BLaER1 (cell line): Measurements from ENCODE around the gene DLG2.

Experiments
- H3K27ac ChIP-seq: shearing (Covaris generic); formaldehyde crosslinking; 2 replicates; pipeline ENCODE4 v1.8.1; 2022
- H3K27me3 ChIP-seq: shearing (Covaris generic); formaldehyde crosslinking; 2 replicates; pipeline ENCODE4 v1.8.1; 2022
- H3K36me3 ChIP-seq: shearing (Covaris generic); formaldehyde crosslinking; 2 replicates; pipeline ENCODE4 v1.8.1; 2022
- H3K4me1 ChIP-seq: shearing (Covaris generic); formaldehyde crosslinking; 2 replicates; pipeline ENCODE4 v1.8.1; 2022
- H3K4me2 ChIP-seq: shearing (Covaris generic); formaldehyde crosslinking; 2 replicates; pipeline ENCODE4 v1.8.1; 2022
- H3K4me3 ChIP-seq: shearing (Covaris generic); formaldehyde crosslinking; 2 replicates; pipeline ENCODE4 v1.8.1; 2022
- H3K9ac ChIP-seq: shearing (Covaris generic); formaldehyde crosslinking; 2 replicates; pipeline ENCODE4 v1.8.1; 2022
- H3K9me3 ChIP-seq: shearing (Covaris generic); formaldehyde crosslinking; 2 replicates; pipeline ENCODE4 v1.8.1; 2022
- H4K20me1 ChIP-seq: shearing (Covaris generic); formaldehyde crosslinking; 2 replicates; pipeline ENCODE4 v1.8.1; 2022
- Cebpa-rat ChIP-seq: shearing (Covaris generic); IDR thresholded peaks from 2 replicates; pipeline ENCODE4 v1.8.1; 2022

DLG2 gene

DNA sequence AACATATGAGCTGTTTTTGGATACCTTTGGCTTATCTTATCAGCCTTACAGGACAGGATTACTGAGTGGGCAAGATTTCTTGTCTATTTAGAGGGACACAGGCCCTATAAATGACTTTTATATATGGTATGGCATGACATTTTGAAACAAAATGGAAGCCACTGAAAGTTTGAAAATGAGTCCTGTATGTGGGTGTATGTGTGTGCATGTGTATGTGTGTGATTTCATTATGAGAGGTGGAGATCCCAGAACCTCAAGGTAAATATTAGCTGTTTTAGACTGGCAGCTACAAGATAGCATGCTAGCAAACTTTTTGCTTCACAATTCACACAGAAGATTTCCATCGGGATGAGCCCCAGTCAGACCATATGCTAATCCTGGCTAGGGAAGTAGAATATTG, 1370.5 kb downstream of the DLG2 start:
- no peak overlapping the region for H3K4me3 ChIP-seq
- no peaks in the 10 kb centered on the region for H4K20me1 ChIP-seq
- H3K27me3 ChIP-seq: no peaks in the 10 kb centered on the region
- no peak overlapping the region for H3K4me2 ChIP-seq
- no peak overlapping the region for H3K9ac ChIP-seq
- no peaks in the 10 kb centered on the region for H3K4me1 ChIP-seq
- TF ChIP-seq Cebpa-rat: no peak
- no peak overlapping the region for H3K27ac ChIP-seq
- H3K9me3 ChIP-seq: no peaks in the 10 kb centered on the region
- H3K36me3 ChIP-seq: no peaks in the 10 kb centered on the region

DNA sequence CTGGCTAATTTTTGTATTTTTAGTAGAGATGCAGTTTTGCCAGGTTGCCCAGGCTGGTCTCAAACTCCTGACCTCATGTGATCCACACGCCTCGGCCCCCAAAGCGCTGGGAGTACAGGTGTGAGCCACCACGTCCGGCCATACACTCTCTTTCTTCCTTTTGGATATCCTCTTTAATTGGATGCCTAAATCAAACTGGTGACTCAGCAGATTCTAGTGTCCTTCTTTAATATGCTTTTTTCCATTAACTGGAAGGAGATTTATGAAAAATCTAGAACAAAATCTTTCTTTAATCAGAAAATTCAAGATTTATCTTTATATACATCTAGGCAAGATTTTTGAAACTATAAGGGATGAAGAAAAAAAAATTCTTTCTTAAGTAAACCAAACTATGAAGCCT, 1371.7 kb downstream of the DLG2 start:
- no peaks in the 10 kb centered on the region for H3K9me3 ChIP-seq
- H3K4me2 ChIP-seq: no peak overlapping the region
- no peak overlapping the region for H3K9ac ChIP-seq
- H3K36me3 ChIP-seq: no peaks in the 10 kb centered on the region
- no peaks in the 10 kb centered on the region for H3K27me3 ChIP-seq
- no peaks in the 10 kb centered on the region for H4K20me1 ChIP-seq
- no peak overlapping the region for H3K27ac ChIP-seq
- no peak for TF ChIP-seq Cebpa-rat
- H3K4me3 ChIP-seq: no peak overlapping the region
- no peaks in the 10 kb centered on the region for H3K4me1 ChIP-seq

DNA sequence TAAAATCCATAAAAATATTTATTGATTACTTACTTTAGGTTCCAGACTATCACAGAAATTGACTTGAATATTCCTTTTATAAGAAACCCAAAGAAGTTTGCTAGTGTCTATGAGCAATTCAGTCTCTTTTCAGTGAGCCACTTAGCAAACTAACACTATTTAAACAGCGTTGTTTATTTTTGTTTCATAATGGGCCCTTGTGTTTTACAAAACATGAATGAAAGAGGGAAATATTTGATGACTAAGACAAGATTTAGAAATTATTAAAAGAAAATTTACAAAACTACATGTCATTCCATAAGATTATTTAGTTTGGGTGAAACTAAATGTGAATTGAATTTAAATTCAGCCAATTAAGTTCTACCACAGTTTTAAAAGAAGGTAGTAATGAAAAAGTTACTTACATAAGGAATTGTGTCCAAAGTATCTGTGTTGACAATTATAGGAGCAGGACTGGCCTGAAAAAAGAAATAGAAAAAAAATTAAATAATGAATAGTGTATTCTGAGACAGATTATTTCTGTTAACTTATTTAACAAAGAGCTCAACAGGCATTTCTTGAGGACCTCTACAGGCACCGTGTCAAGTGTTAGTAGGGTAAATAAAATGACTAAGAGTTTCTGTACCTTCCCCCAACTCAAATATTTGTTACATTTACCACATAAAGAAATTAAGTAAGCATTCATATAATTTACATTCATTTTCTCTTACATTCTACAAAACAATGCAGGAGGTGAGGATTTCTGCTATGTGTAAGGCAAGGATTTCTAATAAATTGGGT, 1376.1 kb downstream of the DLG2 start:
- Histone ChIP-seq H3K9ac (no peak overlapping the region), H3K4me3 (no peak overlapping the region), H3K27ac (no peak overlapping the region), H3K36me3 (no peaks in the 10 kb centered on the region), H3K4me2 (no peak overlapping the region), H3K9me3 (no peaks in the 10 kb centered on the region), H3K27me3 (no peaks in the 10 kb centered on the region), H3K4me1 (no peaks in the 10 kb centered on the region), H4K20me1 (no peaks in the 10 kb centered on the region)
- TF ChIP-seq Cebpa-rat: no peak

DNA sequence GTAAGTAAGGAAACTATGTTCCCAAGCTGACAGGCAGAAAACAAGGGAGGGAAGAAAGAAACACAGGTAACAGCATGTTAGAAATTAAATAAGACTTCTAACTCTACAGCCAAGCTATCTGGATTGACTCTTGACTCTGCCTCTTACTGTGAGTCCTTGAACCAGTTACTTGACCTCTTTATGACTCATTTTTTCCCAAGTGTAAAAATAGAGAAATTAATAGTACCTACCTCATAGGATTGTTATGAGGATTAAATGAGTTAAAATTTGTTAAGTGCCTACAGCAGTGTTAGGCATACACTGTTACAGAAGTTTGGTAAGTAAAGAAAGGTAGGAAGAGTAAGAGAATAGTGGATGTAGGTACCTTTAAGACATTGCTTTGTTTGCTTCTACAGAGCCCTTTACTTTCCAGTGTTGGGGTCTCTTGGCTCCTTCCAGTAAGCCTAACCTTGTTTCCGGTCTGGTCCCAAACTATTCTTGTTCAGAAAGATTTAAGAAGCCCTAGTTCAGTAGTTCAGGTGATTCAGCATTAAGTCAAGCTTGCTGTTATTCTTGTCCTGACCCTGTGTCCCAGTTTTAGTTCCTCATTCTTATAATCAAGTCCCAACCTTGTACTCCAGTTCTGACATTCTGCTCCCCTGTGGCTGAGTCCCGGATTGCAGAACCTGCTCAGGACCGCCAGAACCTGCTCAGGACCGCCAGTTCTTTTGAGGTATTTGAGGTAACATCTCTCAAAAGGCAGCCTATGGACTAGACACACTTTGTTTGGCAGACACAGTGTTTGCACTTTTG, 1377.6 kb downstream of the DLG2 start:
- Histone ChIP-seq H3K4me3 (no peak overlapping the region), H3K27ac (no peak overlapping the region), H3K9ac (no peak overlapping the region), H3K36me3 (no peaks in the 10 kb centered on the region), H3K27me3 (no peaks in the 10 kb centered on the region), H4K20me1 (no peaks in the 10 kb centered on the region), H3K4me2 (no peak overlapping the region), H3K4me1 (no peaks in the 10 kb centered on the region), H3K9me3 (no peaks in the 10 kb centered on the region)
- no peak for TF ChIP-seq Cebpa-rat

DNA sequence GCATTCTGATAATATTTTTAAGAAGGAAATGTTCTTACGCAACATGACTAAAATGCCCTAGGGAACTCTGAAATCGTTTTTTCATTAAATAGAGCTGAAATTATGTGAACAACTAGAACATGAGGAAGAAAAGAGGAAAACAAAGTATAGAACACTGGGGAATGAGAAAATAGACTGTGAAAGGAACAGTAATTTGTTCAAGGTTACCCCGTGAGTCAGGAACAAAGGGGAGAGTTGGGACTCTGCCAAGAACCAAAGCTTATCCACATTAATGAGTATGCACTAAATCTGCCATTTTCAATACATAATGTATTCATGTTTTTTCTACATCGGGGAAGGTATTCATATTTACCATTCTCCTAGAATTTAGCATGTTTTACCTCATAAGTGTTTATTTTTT, 1379.2 kb downstream of the DLG2 start:
- TF ChIP-seq Cebpa-rat: no peak
- Histone ChIP-seq H3K4me2 (no peak overlapping the region), H3K36me3 (no peaks in the 10 kb centered on the region), H3K4me3 (no peak overlapping the region), H3K9ac (no peak overlapping the region), H3K9me3 (no peaks in the 10 kb centered on the region), H4K20me1 (no peaks in the 10 kb centered on the region), H3K4me1 (no peaks in the 10 kb centered on the region), H3K27me3 (no peaks in the 10 kb centered on the region), H3K27ac (no peak overlapping the region)

DNA sequence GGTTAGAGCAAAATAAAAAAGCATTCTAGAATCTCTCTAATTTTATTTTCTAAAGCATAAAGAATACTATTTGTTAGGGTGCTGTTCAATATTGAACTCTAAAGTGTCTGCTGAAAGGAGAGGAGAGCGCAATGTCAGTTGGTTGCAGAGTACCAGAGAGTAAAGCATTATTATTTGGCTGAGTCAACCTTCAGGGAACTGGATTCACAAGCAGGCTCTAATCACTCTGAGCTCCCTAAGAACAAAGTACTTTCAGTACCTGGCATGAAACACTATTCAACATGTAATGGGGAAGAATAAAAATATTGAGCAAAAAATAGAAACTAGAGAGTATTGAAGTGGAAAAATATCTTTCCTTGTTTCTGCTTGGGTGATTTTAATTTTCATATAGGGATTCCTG, 1380.0 kb downstream of the DLG2 start:
- TF ChIP-seq Cebpa-rat: no peak
- Histone ChIP-seq H3K9me3 (no peaks in the 10 kb centered on the region), H3K36me3 (no peaks in the 10 kb centered on the region), H4K20me1 (no peaks in the 10 kb centered on the region), H3K27me3 (no peaks in the 10 kb centered on the region), H3K4me2 (no peak overlapping the region), H3K4me1 (no peaks in the 10 kb centered on the region), H3K4me3 (no peak overlapping the region), H3K27ac (no peak overlapping the region), H3K9ac (no peak overlapping the region)

DNA sequence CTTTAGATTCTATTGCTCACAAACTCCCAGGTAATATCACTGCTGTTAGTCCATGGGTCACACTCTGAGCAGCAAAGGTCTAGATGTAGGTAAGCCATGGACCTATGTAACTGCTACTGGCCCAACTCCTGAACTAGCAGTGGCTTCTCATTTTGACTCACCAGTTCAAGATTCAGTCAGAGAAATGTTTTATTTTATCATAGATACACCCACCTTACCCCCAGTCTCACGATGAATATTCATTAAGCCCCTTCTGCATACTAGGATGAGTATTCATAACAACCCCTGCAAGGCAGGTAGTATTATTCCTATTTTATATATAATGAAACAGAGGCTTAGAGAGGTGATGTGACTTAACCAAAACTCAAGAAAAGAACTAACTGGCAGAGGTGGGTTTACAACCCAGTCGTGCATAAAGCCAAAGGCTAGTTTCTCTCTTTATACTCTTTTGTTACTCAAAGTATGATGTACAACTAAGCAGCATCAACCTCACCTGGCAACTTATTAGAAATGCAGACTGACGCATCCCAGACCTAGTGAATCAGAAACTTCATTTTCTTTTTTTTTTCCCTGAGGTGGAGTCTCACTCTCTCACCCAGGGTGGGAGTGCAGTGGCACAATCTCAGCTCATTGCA, 1383.4 kb downstream of the DLG2 start:
- no peak overlapping the region for H3K4me2 ChIP-seq
- no peaks in the 10 kb centered on the region for H3K9me3 ChIP-seq
- no peaks in the 10 kb centered on the region for H3K27me3 ChIP-seq
- H3K36me3 ChIP-seq: no peaks in the 10 kb centered on the region
- no peak overlapping the region for H3K9ac ChIP-seq
- TF ChIP-seq Cebpa-rat: no peak
- H3K4me1 ChIP-seq: no peaks in the 10 kb centered on the region
- H4K20me1 ChIP-seq: no peaks in the 10 kb centered on the region
- H3K27ac ChIP-seq: no peak overlapping the region
- H3K4me3 ChIP-seq: no peak overlapping the region

DNA sequence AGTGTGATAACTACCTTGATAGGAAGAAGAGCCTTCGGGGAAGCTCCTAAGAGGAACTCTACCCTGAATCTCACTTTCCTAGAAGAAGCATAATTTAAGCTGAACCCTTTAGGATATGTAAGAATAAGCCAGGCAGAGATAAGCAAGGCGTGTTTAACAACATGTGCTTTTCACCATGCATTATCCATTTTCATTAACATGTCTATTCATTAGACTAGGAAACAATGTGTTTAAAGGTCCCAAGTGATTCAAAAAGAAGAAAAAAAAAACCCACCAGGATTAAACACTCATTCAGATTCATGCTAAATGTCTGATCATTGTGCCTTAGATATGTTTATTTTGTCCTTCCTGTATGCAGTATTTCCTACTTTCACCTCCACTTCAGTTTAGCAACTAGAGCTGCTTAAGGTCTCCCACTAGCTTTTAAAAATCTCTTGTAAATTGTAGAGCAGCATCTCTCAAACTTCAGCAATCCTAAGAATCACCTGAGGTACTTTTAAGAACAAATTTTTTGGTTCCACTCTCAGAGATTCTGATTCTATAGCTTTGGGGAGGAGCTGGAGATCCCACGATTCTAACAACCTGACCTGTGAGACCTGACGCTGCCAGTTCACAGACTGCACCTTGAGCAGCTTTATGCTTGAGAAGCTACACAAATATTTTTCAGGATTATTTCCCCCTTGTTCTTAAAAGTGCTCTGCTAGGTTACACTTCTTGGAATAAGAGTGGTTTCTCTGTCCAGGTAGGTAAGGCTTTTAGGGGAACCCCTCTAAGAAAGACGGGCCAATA, 1385.6 kb downstream of the DLG2 start:
- Histone ChIP-seq H3K9ac (no peak overlapping the region), H4K20me1 (no peaks in the 10 kb centered on the region), H3K4me1 (no peaks in the 10 kb centered on the region), H3K4me3 (no peak overlapping the region), H3K36me3 (no peaks in the 10 kb centered on the region), H3K27me3 (no peaks in the 10 kb centered on the region), H3K27ac (no peak overlapping the region), H3K9me3 (no peaks in the 10 kb centered on the region), H3K4me2 (no peak overlapping the region)
- TF ChIP-seq Cebpa-rat: no peak

DNA sequence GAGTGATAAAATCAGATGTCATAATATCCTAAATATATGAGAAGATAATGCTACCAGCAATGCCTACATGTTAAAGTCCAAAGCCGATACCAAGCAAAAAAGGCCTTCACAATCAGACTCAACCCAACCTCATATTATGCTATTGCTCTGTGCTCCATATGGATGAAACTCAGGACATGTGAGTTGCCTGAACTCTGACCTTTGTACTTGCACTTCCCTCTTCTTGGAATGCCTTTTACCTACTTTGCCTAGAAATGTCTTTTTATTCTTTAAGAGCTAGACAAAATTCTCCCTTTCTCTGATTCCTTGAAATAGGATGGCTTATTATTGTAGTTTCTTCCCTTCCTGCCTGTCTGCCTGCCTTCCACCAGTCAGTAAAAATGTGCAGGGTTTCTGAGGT, 1386.3 kb downstream of the DLG2 start:
- H3K4me2 ChIP-seq: no peak overlapping the region
- no peak for TF ChIP-seq Cebpa-rat
- no peaks in the 10 kb centered on the region for H3K36me3 ChIP-seq

More for the DNA sequence above, 1386.3 kb downstream of the DLG2 start:
- H3K9ac ChIP-seq: no peak overlapping the region
- no peaks in the 10 kb centered on the region for H3K4me1 ChIP-seq
- no peak overlapping the region for H3K4me3 ChIP-seq
- no peaks in the 10 kb centered on the region for H4K20me1 ChIP-seq
- H3K9me3 ChIP-seq: no peaks in the 10 kb centered on the region
- H3K27ac ChIP-seq: no peak overlapping the region
- H3K27me3 ChIP-seq: no peaks in the 10 kb centered on the region
